IMR-90 (cell line): ENCODE data around the gene TTLL11. TPM values are rescaled to one million over a fixed set of nuclear protein-coding genes. Genes with fewer than 3 reads are reported as not detected.
A peak's percentile ranks its signal among the peaks of the same experiment; 100 is the strongest.

ENCODE experiments used
- ATAC-seq: fragments of 200-7000 bp; cut with Tn5 transposase; 2 replicates; pipeline ENCODE4 v1.9.1; 2020; ENCODE audit warnings: low read depth, mild to moderate bottlenecking, moderate library complexity
- BruUV-seq: library from RNA; stranded (reverse); fragments of 400-500 nt; replicated peaks from 2 replicates; lab custom pipeline; 2021; lab: Mats Ljungman, UMichigan
- CTCF ChIA-PET: fragments of 300-600 bp; formaldehyde crosslinking; extraction: SDS; loops from one replicate; lab custom pipeline; 2021; ENCODE audit warnings: antibody characterized with exemption; lab: Yijun Ruan, JAX
- POLR2A ChIA-PET: fragments of 300-600 bp; sonication (Branson Sonifier 250); formaldehyde crosslinking; loops from one replicate; lab custom pipeline; 2022; ENCODE audit warnings: antibody characterized with exemption; ENCODE audit not compliant: unreplicated experiment; lab: Charles Lee
- DNase-seq: peaks from one replicate; pipeline ENCODE4 v3.0.0; 2013
- H2AFZ ChIP-seq: replicated peaks from 2 replicates; pipeline ENCODE3; 2013; ENCODE audit warnings: low read length, mild to moderate bottlenecking; ENCODE audit not compliant: poor library complexity
- H2AK5ac ChIP-seq: 2 replicates; pipeline ENCODE4 v1.6.1; 2013; ENCODE audit warnings: low read depth, low read length, inconsistent platforms
- H2AK9ac ChIP-seq: replicated peaks from 2 replicates; pipeline ENCODE3; 2013; ENCODE audit warnings: mild to moderate bottlenecking, low read depth, low read length, moderate library complexity; ENCODE audit not compliant: poor library complexity
- H2BK120ac ChIP-seq: 2 replicates; pipeline ENCODE4 v1.6.1; 2013; ENCODE audit warnings: low read depth, low read length, inconsistent platforms
- H2BK15ac ChIP-seq: 3 replicates; pipeline ENCODE4 v1.6.1; 2013; ENCODE audit warnings: low read depth, low read length, inconsistent platforms
- H2BK20ac ChIP-seq: 2 replicates; pipeline ENCODE4 v1.6.1; 2013; ENCODE audit warnings: low read depth, mild to moderate bottlenecking, inconsistent platforms, low read length, moderate library complexity
- H2BK5ac ChIP-seq: 2 replicates; pipeline ENCODE4 v1.6.1; 2013; ENCODE audit warnings: mild to moderate bottlenecking, low read depth, low read length, inconsistent platforms; ENCODE audit not compliant: poor library complexity, severe bottlenecking
- H3K14ac ChIP-seq: replicated peaks from 2 replicates; pipeline ENCODE4 v1.6.1; 2013; ENCODE audit warnings: low read depth, low read length, inconsistent platforms
- H3K18ac ChIP-seq: 2 replicates; pipeline ENCODE4 v1.6.1; 2013; ENCODE audit warnings: low read depth, low read length, control low read depth
- H3K23ac ChIP-seq: 2 replicates; pipeline ENCODE4 v1.6.1; 2013; ENCODE audit warnings: low read depth, low read length, inconsistent platforms
- H3K27ac ChIP-seq: 2 replicates; pipeline ENCODE4 v1.5.1; 2013; ENCODE audit warnings: mild to moderate bottlenecking, control low read depth, low read length; ENCODE audit not compliant: insufficient read depth
- H3K27me3 ChIP-seq: 2 replicates; pipeline ENCODE4 v1.6.1; 2013; ENCODE audit warnings: low read length; ENCODE audit not compliant: control insufficient read depth, insufficient read depth
- H3K36me3 ChIP-seq: 2 replicates; pipeline ENCODE4 v1.6.1; 2013; ENCODE audit warnings: low read length, mixed read lengths; ENCODE audit not compliant: control insufficient read depth, insufficient read depth
- H3K4ac ChIP-seq: 2 replicates; pipeline ENCODE4 v1.6.1; 2013; ENCODE audit warnings: low read depth, low read length, inconsistent platforms
- H3K4me1 ChIP-seq: 2 replicates; pipeline ENCODE4 v1.6.1; 2013; ENCODE audit warnings: low read length, mixed read lengths; ENCODE audit not compliant: control insufficient read depth, insufficient read depth
- H3K4me2 ChIP-seq: 2 replicates; pipeline ENCODE4 v1.6.1; 2013; ENCODE audit warnings: low read depth, mild to moderate bottlenecking, control low read depth, low read length, moderate library complexity
- H3K4me3 ChIP-seq: 2 replicates; pipeline ENCODE4 v1.5.1; 2013; ENCODE audit warnings: low read depth, mild to moderate bottlenecking, control low read depth, low read length, moderate library complexity; ENCODE audit not compliant: insufficient read depth
- H3K56ac ChIP-seq: 2 replicates; pipeline ENCODE4 v1.6.1; 2013; ENCODE audit warnings: low read length, inconsistent platforms; ENCODE audit not compliant: insufficient read depth; ENCODE audit errors: extremely low read depth
- H3K79me1 ChIP-seq, 2 experiments: 2 replicates each; pipeline ENCODE4 v1.6.1; 2013; ENCODE audit warnings: low read length in 2 of 2, inconsistent platforms in 1 of 2, low read depth in 1 of 2
- H3K9ac ChIP-seq: 2 replicates; pipeline ENCODE4 v1.6.1; 2013; ENCODE audit warnings: low read depth, low read length, control low read depth
- H3K9me1 ChIP-seq: 2 replicates; pipeline ENCODE4 v1.6.1; 2013; ENCODE audit warnings: low read length, inconsistent platforms; ENCODE audit not compliant: insufficient read depth
- H3K9me3 ChIP-seq: 2 replicates; pipeline ENCODE4 v1.6.1; 2013; ENCODE audit warnings: low read length; ENCODE audit not compliant: control insufficient read depth, insufficient read depth
- H4K20me1 ChIP-seq: 2 replicates; pipeline ENCODE4 v1.6.1; 2013; ENCODE audit warnings: low read length, inconsistent platforms; ENCODE audit not compliant: insufficient read depth
- H4K5ac ChIP-seq: 2 replicates; pipeline ENCODE4 v1.6.1; 2013; ENCODE audit warnings: mild to moderate bottlenecking, low read depth, low read length, control low read depth
- H4K8ac ChIP-seq, 2 experiments: 2 replicates each; pipeline ENCODE4 v1.6.1; 2013; ENCODE audit warnings: low read depth in 2 of 2, low read length in 2 of 2, control low read depth in 1 of 2, inconsistent platforms in 1 of 2
- H4K91ac ChIP-seq: 2 replicates; pipeline ENCODE4 v1.6.1; 2013; ENCODE audit warnings: low read depth, low read length, inconsistent platforms; ENCODE audit not compliant: insufficient read depth
- BHLHE40 ChIP-seq: fragments of 150-350 bp; IDR thresholded peaks from 2 replicates; pipeline ENCODE4 v1.6.1; 2016; ENCODE audit warnings: mild to moderate bottlenecking, low read depth, low read length
- CEBPB ChIP-seq: IDR thresholded peaks from 2 replicates; pipeline ENCODE4 v1.6.1; 2012; ENCODE audit warnings: low read depth, low read length, improper control_type of control experiment
- CHD1 ChIP-seq: IDR thresholded peaks from 2 replicates; pipeline ENCODE4 v1.6.1; 2012; ENCODE audit warnings: low read depth, low read length, improper control_type of control experiment
- ELK1 ChIP-seq: fragments of 150-350 bp; IDR thresholded peaks from 2 replicates; pipeline ENCODE4 v1.6.1; 2016; ENCODE audit warnings: low read depth, mild to moderate bottlenecking, low read length, moderate library complexity, borderline replicate concordance
- FOS ChIP-seq: fragments of 150-350 bp; IDR thresholded peaks from 2 replicates; pipeline ENCODE4 v1.6.1; 2016; ENCODE audit warnings: low read depth, low read length
- MAFK ChIP-seq: IDR thresholded peaks from 2 replicates; pipeline ENCODE4 v1.6.1; 2012; ENCODE audit warnings: low read depth, low read length, improper control_type of control experiment
- MAZ ChIP-seq: IDR thresholded peaks from 2 replicates; pipeline ENCODE4 v1.6.1; 2012; ENCODE audit warnings: low read depth, mild to moderate bottlenecking, low read length, improper control_type of control experiment, moderate library complexity, borderline replicate concordance
- MXI1 ChIP-seq: IDR thresholded peaks from 2 replicates; pipeline ENCODE4 v1.6.1; 2012; ENCODE audit warnings: low read depth, mild to moderate bottlenecking, low read length, moderate library complexity, borderline replicate concordance
- NFE2L2 ChIP-seq: fragments of 150-350 bp; IDR thresholded peaks from 2 replicates; pipeline ENCODE4 v1.6.1; 2016; ENCODE audit warnings: low read depth, mild to moderate bottlenecking, low read length
- POLR2A ChIP-seq: IDR thresholded peaks from 2 replicates; pipeline ENCODE4 v1.6.1; 2012; ENCODE audit warnings: mild to moderate bottlenecking, low read depth, low read length
- RAD21 ChIP-seq: IDR thresholded peaks from 2 replicates; pipeline ENCODE4 v1.6.1; 2012; ENCODE audit warnings: low read length, improper control_type of control experiment
- RCOR1 ChIP-seq: IDR thresholded peaks from 2 replicates; pipeline ENCODE4 v1.6.1; 2012; ENCODE audit warnings: mild to moderate bottlenecking, low read length, improper control_type of control experiment; ENCODE audit not compliant: insufficient replicate concordance
- RFX5 ChIP-seq: IDR thresholded peaks from 2 replicates; pipeline ENCODE4 v1.8.0; 2012; ENCODE audit warnings: low read depth, mild to moderate bottlenecking, low read length, moderate library complexity
- SMC3 ChIP-seq: fragments of 150-350 bp; IDR thresholded peaks from 2 replicates; pipeline ENCODE4 v1.6.1; 2016; ENCODE audit warnings: low read depth, mild to moderate bottlenecking, antibody characterized with exemption, low read length, moderate library complexity
- USF2 ChIP-seq: fragments of 150-350 bp; IDR thresholded peaks from 2 replicates; pipeline ENCODE4 v1.6.1; 2017; ENCODE audit warnings: mild to moderate bottlenecking, antibody characterized with exemption, low read length, low read depth
- WGBS, 2 experiments: methylation state at CpG; one replicate each; pipeline versions ENCODE4 v1.1.5 to v1.1.7; 2013; ENCODE audit warnings: missing lambda C conversion rate in 2 of 2; ENCODE audit not compliant: insufficient read length in 1 of 2; ENCODE audit errors: extremely low coverage in 2 of 2; 5-methylcytosine and 5-hydroxymethylcytosine counted together
- dilution Hi-C: fragments of 300-500 bp; cut with HindIII; formaldehyde crosslinking; loops from one replicate; pipeline ENCODE4 v1.14.3; 2018; ENCODE audit warnings: low sequenced_read_pairs; ENCODE audit not compliant: unreplicated experiment
- in situ Hi-C: fragments of 300-500 bp; cut with MboI; formaldehyde crosslinking; loops from 3 replicates; pipeline ENCODE4 v1.14.3; 2019; ENCODE audit warnings: low sequenced_read_pairs, inconsistent platforms, mixed read lengths
- intact Hi-C: fragments of 100-400 bp; cut with micrococcal nuclease; formaldehyde crosslinking; loops from 2 replicates; pipeline ENCODE4 v1.10.0; 2022
- polyA plus RNA-seq, 3 experiments: library from polyadenylated mRNA; depleted of rRNA; stranded (reverse); fragments of >200 nt; gene quantifications; 2 replicates each; pipeline ENCODE4 v1.2.3, GENCODE V29; 2012; ENCODE audit warnings: low replicate concordance in 1 of 3
- total RNA-seq: library from RNA; depleted of rRNA; stranded (reverse); fragments of >200 nt; gene quantifications from 2 replicates; pipeline ENCODE4 v1.2.3, GENCODE V29; 2012
- TF ChIP-seq, protein P1 (sequence below): conservative IDR thresholded peaks from 2 replicates; pipeline ENCODE4 v1.5.1; 2012; ENCODE audit warnings: mild to moderate bottlenecking, low read depth, low read length, improper control_type of control experiment

TTLL11 gene
- total and polyA plus RNA-seq, 2 of the 4 experiments (the other 2 are of a cell fraction) = 2.0 to 4.6 TPM

- H4K5ac ChIP-seq = no peak overlapping the region
- peaks cover 12% of the 10 kb centered on the region for H3K4me1 ChIP-seq
- no peak overlapping the region for H2AK5ac ChIP-seq
- H3K23ac ChIP-seq = no peak overlapping the region
- no peak overlapping the region for H3K56ac ChIP-seq
- no peak overlapping the region for H3K27ac ChIP-seq
- no peak overlapping the region for H2AK9ac ChIP-seq
- no peak overlapping the region for H3K18ac ChIP-seq
- ATAC-seq = no peak
- H3K27me3 ChIP-seq = no peaks in the 10 kb centered on the region
- in situ Hi-C loops = loop anchor here (5.0 kb wide), 1 partner anchor 452 kb away; no protein-coding TSS in a partner anchor
- H3K14ac ChIP-seq = 0 out of 2 replicates have a peak overlapping the region, but pooled peaks have one; percentile 6
- H2BK20ac ChIP-seq = no peak overlapping the region
- no peak overlapping the region for H2BK120ac ChIP-seq
- DNase-seq = no peak
- dilution Hi-C loops = no loop called here
- H2BK5ac ChIP-seq = no peak overlapping the region
- H3K4ac ChIP-seq = no peak overlapping the region
- no peaks in the 10 kb centered on the region for H3K36me3 ChIP-seq
- no peak overlapping the region for H3K4me2 ChIP-seq
- H3K4me3 ChIP-seq = no peak overlapping the region
- H3K9ac ChIP-seq = no peak overlapping the region
- BruUV-seq = no TSS peak
- H3K9me3 ChIP-seq = no peaks in the 10 kb centered on the region
- H2BK15ac ChIP-seq = no peak overlapping the region
- H2AFZ ChIP-seq = no peak overlapping the region
- H4K8ac ChIP-seq = no peak overlapping the region
- no peak overlapping the region for H4K91ac ChIP-seq
- no peaks in the 10 kb centered on the region; a peak in 1 of 4 replicates for H3K79me1 ChIP-seq
- no peaks in the 10 kb centered on the region; the same call in 1 of the 2 replicates for H3K9me1 ChIP-seq
- WGBS, 2 experiments = no CpG with 5 or more reads among the region's 3 CpGs
- TF ChIP-seq CHD1 = no peak
- no peak for TF ChIP-seq MAFK
- no peak for TF ChIP-seq ELK1
- no peak for TF ChIP-seq USF2
- TF ChIP-seq MXI1 = no peak
- no peak for TF ChIP-seq CEBPB
- no peak for TF ChIP-seq RCOR1
- no peak for TF ChIP-seq FOS
- no peak for TF ChIP-seq POLR2A
- no peak for TF ChIP-seq NFE2L2
- no peak for TF ChIP-seq MAZ
- no peak for TF ChIP-seq SMC3
- no peak for TF ChIP-seq RAD21
- TF ChIP-seq BHLHE40 = no peak
- no peak for TF ChIP-seq RFX5
- TF ChIP-seq, protein P1, sequence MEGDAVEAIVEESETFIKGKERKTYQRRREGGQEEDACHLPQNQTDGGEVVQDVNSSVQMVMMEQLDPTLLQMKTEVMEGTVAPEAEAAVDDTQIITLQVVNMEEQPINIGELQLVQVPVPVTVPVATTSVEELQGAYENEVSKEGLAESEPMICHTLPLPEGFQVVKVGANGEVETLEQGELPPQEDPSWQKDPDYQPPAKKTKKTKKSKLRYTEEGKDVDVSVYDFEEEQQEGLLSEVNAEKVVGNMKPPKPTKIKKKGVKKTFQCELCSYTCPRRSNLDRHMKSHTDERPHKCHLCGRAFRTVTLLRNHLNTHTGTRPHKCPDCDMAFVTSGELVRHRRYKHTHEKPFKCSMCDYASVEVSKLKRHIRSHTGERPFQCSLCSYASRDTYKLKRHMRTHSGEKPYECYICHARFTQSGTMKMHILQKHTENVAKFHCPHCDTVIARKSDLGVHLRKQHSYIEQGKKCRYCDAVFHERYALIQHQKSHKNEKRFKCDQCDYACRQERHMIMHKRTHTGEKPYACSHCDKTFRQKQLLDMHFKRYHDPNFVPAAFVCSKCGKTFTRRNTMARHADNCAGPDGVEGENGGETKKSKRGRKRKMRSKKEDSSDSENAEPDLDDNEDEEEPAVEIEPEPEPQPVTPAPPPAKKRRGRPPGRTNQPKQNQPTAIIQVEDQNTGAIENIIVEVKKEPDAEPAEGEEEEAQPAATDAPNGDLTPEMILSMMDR = no peak
- no peaks in the 10 kb centered on the region for H4K20me1 ChIP-seq
- ChIA-PET CTCF (no interaction called here), POLR2A (no interaction called here)
- intact Hi-C loops = no loop called here
Measured at GRCh38 chr9:121999556-121999955, 93.6 kb downstream of the TTLL11 start.
